ENCODE measurements around the gene PHC2.

The PHC2 gene

GRCh38 chr1:33402206-33402605 is 28.7 kb downstream of the PHC2 start:
- no peaks in the 10 kb centered on the region for H3K79me2 ChIP-seq (ENCODE audit: insufficient read depth, low read length)
- no peak overlapping the region for H3K4me2 ChIP-seq (ENCODE audit: low read length)
- TF ChIP-seq EZH2 (IDR thresholded peaks at IDR 0.05; ENCODE audit: borderline replicate concordance, low read length) = no peak
- TF ChIP-seq CTCF (IDR thresholded peaks at IDR 0.05; ENCODE audit: low read length) = no peak
- H3K4me3 ChIP-seq (ENCODE audit: low read depth, low read length, poor library complexity, severe bottlenecking) = no peak overlapping the region
- no peak overlapping the region for H2AFZ ChIP-seq (ENCODE audit: low read length)
- H3K4me1 ChIP-seq (ENCODE audit: insufficient read depth, low read length, severe bottlenecking) = no peaks in the 10 kb centered on the region
- H3K36me3 ChIP-seq (ENCODE audit: insufficient read depth, low read length) = no peaks in the 10 kb centered on the region
- no peaks in the 10 kb centered on the region for H4K20me1 ChIP-seq (ENCODE audit: insufficient read depth, low read length)
- H3K27ac ChIP-seq (ENCODE audit: low read depth, low read length, poor library complexity, severe bottlenecking) = no peak overlapping the region
- H3K9me2 ChIP-seq (ENCODE audit: low read depth, low read length) = no peaks in the 10 kb centered on the region
- H3K9me3 ChIP-seq (ENCODE audit: low read length) = 0 out of 2 replicates have a peak, but pooled peaks cover 2% of the 10 kb centered on the region
- H3K9ac ChIP-seq (ENCODE audit: low read length) = no peak overlapping the region
- no peaks in the 10 kb centered on the region; the same call in 1 of the 2 replicates for H3K27me3 ChIP-seq (ENCODE audit: insufficient read depth, low read length)
- 0 out of 2 replicates have a peak, but pooled peaks cover 3% of the 10 kb centered on the region for H3F3A ChIP-seq (ENCODE audit: insufficient read depth, low read length)

DNA sequence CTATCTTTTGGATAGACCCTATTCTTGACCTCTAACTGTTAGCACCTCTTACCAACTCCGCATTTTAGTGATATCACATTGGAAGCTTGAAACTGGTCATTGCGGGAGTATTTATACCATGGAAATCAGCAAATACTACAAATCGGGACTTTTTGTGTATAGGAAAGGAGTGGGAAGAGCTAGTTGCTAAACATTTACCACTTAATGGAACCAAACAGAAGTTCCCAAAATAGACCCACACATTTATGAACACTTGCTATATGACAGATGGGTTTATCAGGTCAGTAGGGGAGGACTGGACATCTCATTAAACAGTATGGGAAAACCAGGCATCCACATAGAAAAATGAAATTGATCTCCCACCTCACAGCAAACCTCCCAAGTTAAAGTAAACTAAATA is 29.4 kb downstream of the PHC2 start:
- H3K9ac ChIP-seq (ENCODE audit: low read length) = no peak overlapping the region
- H3K9me2 ChIP-seq (ENCODE audit: low read depth, low read length) = no peaks in the 10 kb centered on the region
- no peaks in the 10 kb centered on the region for H3K36me3 ChIP-seq (ENCODE audit: insufficient read depth, low read length)
- no peak overlapping the region for H3K4me2 ChIP-seq (ENCODE audit: low read length)
- no peaks in the 10 kb centered on the region for H3K79me2 ChIP-seq (ENCODE audit: insufficient read depth, low read length)
- H3K4me3 ChIP-seq (ENCODE audit: low read depth, low read length, poor library complexity, severe bottlenecking) = no peak overlapping the region
- 0 out of 2 replicates have a peak, but pooled peaks cover 3% of the 10 kb centered on the region for H3F3A ChIP-seq (ENCODE audit: insufficient read depth, low read length)
- H3K27me3 ChIP-seq (ENCODE audit: insufficient read depth, low read length) = no peaks in the 10 kb centered on the region; the same call in 1 of the 2 replicates
- H3K27ac ChIP-seq (ENCODE audit: low read depth, low read length, poor library complexity, severe bottlenecking) = no peak overlapping the region
- 0 out of 2 replicates have a peak, but pooled peaks cover under 1% of the 10 kb centered on the region for H3K9me3 ChIP-seq (ENCODE audit: low read length)
- H3K4me1 ChIP-seq (ENCODE audit: insufficient read depth, low read length, severe bottlenecking) = no peaks in the 10 kb centered on the region
- no peaks in the 10 kb centered on the region for H4K20me1 ChIP-seq (ENCODE audit: insufficient read depth, low read length)
- TF ChIP-seq CTCF (IDR thresholded peaks at IDR 0.05; ENCODE audit: low read length) (no peak), EZH2 (IDR thresholded peaks at IDR 0.05; ENCODE audit: borderline replicate concordance, low read length) (no peak)
- H2AFZ ChIP-seq (ENCODE audit: low read length) = no peak overlapping the region

DNA sequence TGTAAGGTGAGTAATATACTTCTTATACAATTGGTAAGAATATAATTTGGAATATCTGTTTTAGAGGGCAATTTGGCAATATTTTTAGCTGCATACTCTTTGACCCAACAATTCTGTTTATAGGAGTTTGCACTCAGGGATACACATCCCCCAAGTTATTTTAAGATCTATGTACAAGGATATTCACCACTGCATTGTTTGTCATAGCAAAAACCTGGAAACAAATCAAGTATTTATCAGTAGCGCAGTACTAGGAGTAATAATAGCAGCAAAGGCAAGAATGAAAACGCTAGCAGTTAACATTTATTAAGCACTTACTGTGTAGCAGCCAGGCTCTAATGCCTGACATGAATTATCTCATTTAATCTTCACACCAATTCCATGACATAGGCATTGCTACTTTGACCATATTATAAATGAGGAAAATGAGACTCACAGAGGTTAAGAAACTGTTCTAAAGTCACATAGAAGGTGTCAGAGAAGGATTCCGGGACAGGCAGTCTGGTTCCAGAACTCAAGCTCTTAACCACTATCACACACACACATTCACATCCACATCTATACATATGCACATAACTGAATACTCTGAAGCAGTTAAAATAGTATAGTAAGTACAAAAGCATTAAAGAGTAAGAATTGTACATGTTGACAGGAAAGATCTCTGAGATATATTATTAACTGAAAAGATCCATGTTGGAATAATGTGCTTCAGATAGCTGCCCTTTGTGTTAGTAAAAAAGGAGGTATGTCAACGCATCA is 30.6 kb downstream of the PHC2 start:
- Histone ChIP-seq H2AFZ (ENCODE audit: low read length) (no peak overlapping the region), H3K27me3 (ENCODE audit: insufficient read depth, low read length) (no peaks in the 10 kb centered on the region), H3K9ac (ENCODE audit: low read length) (no peak overlapping the region), H3K27ac (ENCODE audit: low read depth, low read length, poor library complexity, severe bottlenecking) (no peak overlapping the region), H3K4me1 (ENCODE audit: insufficient read depth, low read length, severe bottlenecking) (no peaks in the 10 kb centered on the region), H3K4me2 (ENCODE audit: low read length) (no peak overlapping the region), H3K36me3 (ENCODE audit: insufficient read depth, low read length) (no peaks in the 10 kb centered on the region), H3K79me2 (ENCODE audit: insufficient read depth, low read length) (no peaks in the 10 kb centered on the region), H3K9me2 (ENCODE audit: low read depth, low read length) (no peaks in the 10 kb centered on the region), H3K4me3 (ENCODE audit: low read depth, low read length, poor library complexity, severe bottlenecking) (no peak overlapping the region), H3F3A (ENCODE audit: insufficient read depth, low read length) (0 out of 2 replicates have a peak, but pooled peaks cover 3% of the 10 kb centered on the region), H4K20me1 (ENCODE audit: insufficient read depth, low read length) (no peaks in the 10 kb centered on the region), H3K9me3 (ENCODE audit: low read length) (no peaks in the 10 kb centered on the region)
- TF ChIP-seq EZH2 (IDR thresholded peaks at IDR 0.05; ENCODE audit: borderline replicate concordance, low read length) = no peak
- TF ChIP-seq CTCF (IDR thresholded peaks at IDR 0.05; ENCODE audit: low read length) = no peak
